ES-I3 (cell line): Measurements from ENCODE around the gene SPA17.

ENCODE experiments used
- H3K36me3 ChIP-seq: 2 replicates; pipeline ENCODE4 v1.6.1; 2013; ENCODE audit warnings: mild to moderate bottlenecking, low read length, control low read depth, moderate library complexity; ENCODE audit not compliant: insufficient read depth
- H3K4me1 ChIP-seq: 2 replicates; pipeline ENCODE4 v1.6.1; 2013; ENCODE audit warnings: mild to moderate bottlenecking, control low read depth, low read length; ENCODE audit not compliant: insufficient read depth
- H3K9ac ChIP-seq: 2 replicates; pipeline ENCODE4 v1.6.1; 2013; ENCODE audit warnings: low read depth, mild to moderate bottlenecking, low read length, moderate library complexity
- H3K9me3 ChIP-seq: 2 replicates; pipeline ENCODE4 v1.6.1; 2013; ENCODE audit warnings: mild to moderate bottlenecking, low read length, moderate library complexity; ENCODE audit not compliant: control insufficient read depth, insufficient read depth

SPA17 gene

GRCh38 chr11:124745270-124745834, 71.6 kb downstream of the SPA17 start:
- H3K36me3 ChIP-seq = no peaks in the 10 kb centered on the region
- peak overlapping the region; percentile 86; the same call in 1 of the 2 replicates for H3K9ac ChIP-seq
- peaks cover 11% of the 10 kb centered on the region for H3K4me1 ChIP-seq
- no peaks in the 10 kb centered on the region for H3K9me3 ChIP-seq

- no peaks in the 10 kb centered on the region for H3K36me3 ChIP-seq
- H3K4me1 ChIP-seq = peaks cover 11% of the 10 kb centered on the region
- H3K9ac ChIP-seq = peak overlapping the region; percentile 86; the same call in 1 of the 2 replicates
- no peaks in the 10 kb centered on the region for H3K9me3 ChIP-seq
Measured at GRCh38 chr11:124745835-124746620, 72.3 kb downstream of the SPA17 start.

GRCh38 chr11:124746621-124747243, 73.0 kb downstream of the SPA17 start:
- Histone ChIP-seq H3K9me3 (no peaks in the 10 kb centered on the region), H3K9ac (peak overlapping the region; percentile 86; the same call in 1 of the 2 replicates), H3K4me1 (peaks cover 11% of the 10 kb centered on the region), H3K36me3 (no peaks in the 10 kb centered on the region)
